CD14-positive monocyte (primary cell): ENCODE data around the gene GATAD2A. TPM values are rescaled to one million over a fixed set of nuclear protein-coding genes. Genes with fewer than 3 reads are reported as not detected.

Experiments used
- DNase-seq, 3 donors: peaks; one replicate each; pipeline ENCODE4 v3.0.0-alpha.2; 2011 to 2022
- H2AFZ ChIP-seq: 2 replicates; pipeline ENCODE4 v1.6.0; 2012; ENCODE audit warnings: mild to moderate bottlenecking, low read depth, low read length, inconsistent platforms; ENCODE audit not compliant: insufficient read depth, poor library complexity, severe bottlenecking
- H3K27ac ChIP-seq, 2 donors: 1 replicate in 1 of 2; 2 replicates in 1 of 2; pipeline ENCODE4 v1.5.1; 2012 to 2013; ENCODE audit warnings: low read length in 2 of 2, control low read depth in 1 of 2, inconsistent platforms in 1 of 2, low read depth in 1 of 2, mild to moderate bottlenecking in 1 of 2
- H3K27me3 ChIP-seq, 2 donors: one replicate each; pipeline versions ENCODE4 v1.6.0 to v1.6.1; 2011 to 2013; ENCODE audit warnings: low read length in 2 of 2; ENCODE audit not compliant: control insufficient read depth in 2 of 2, insufficient read depth in 2 of 2
- H3K36me3 ChIP-seq, 2 donors: replicated peaks in 1 of 2; 1 replicate in 1 of 2; 2 replicates in 1 of 2; pipeline versions ENCODE4 v1.5.1 to v1.6.1; 2012 to 2013; ENCODE audit warnings: low read length in 2 of 2, control low read depth in 1 of 2, inconsistent platforms in 1 of 2, mild to moderate bottlenecking in 1 of 2; ENCODE audit not compliant: insufficient read depth in 2 of 2, control insufficient read depth in 1 of 2
- H3K4me1 ChIP-seq, 2 donors: 1 replicate in 1 of 2; 2 replicates in 1 of 2; pipeline versions ENCODE4 v1.5.1 to v1.6.1; 2012 to 2013; ENCODE audit warnings: low read length in 2 of 2, control low read depth in 1 of 2, inconsistent platforms in 1 of 2, mild to moderate bottlenecking in 1 of 2, moderate library complexity in 1 of 2; ENCODE audit not compliant: insufficient read depth in 2 of 2, control insufficient read depth in 1 of 2
- H3K4me2 ChIP-seq: replicated peaks from 2 replicates; pipeline ENCODE3; 2012; ENCODE audit warnings: low read length, moderate library complexity, mild to moderate bottlenecking; ENCODE audit not compliant: poor library complexity, severe bottlenecking; ENCODE audit errors: extremely low read depth
- H3K4me3 ChIP-seq, 3 experiments: fragments of 200-600 bp in 1 of 3; sonication (generic) in 1 of 3; replicated peaks in 1 of 3; 1 replicate in 2 of 3; 2 replicates in 1 of 3; pipeline ENCODE4 v1.5.1; 2011 to 2013; ENCODE audit warnings: low read length in 3 of 3, mild to moderate bottlenecking in 3 of 3, control low read depth in 2 of 3, low read depth in 2 of 3, inconsistent platforms in 1 of 3, moderate library complexity in 1 of 3
- H3K79me2 ChIP-seq: 2 replicates; pipeline ENCODE4 v1.6.0; 2012; ENCODE audit warnings: mild to moderate bottlenecking, control low read depth, inconsistent platforms, low read length, moderate library complexity; ENCODE audit not compliant: insufficient read depth
- H3K9ac ChIP-seq: 2 replicates; pipeline ENCODE4 v1.6.0; 2017; ENCODE audit warnings: low read length, mild to moderate bottlenecking; ENCODE audit not compliant: insufficient read depth, poor library complexity, severe bottlenecking
- H3K9me3 ChIP-seq, 2 donors: replicated peaks in 1 of 2; 1 replicate in 1 of 2; 2 replicates in 1 of 2; pipeline versions ENCODE4 v1.5.1 to v1.6.1; 2012 to 2013; ENCODE audit warnings: low read length in 2 of 2, control low read depth in 1 of 2; ENCODE audit not compliant: control insufficient read depth in 1 of 2, insufficient read depth in 1 of 2
- H4K20me1 ChIP-seq: 2 replicates; pipeline ENCODE4 v1.6.0; 2012; ENCODE audit warnings: mild to moderate bottlenecking, low read length, control low read depth, moderate library complexity; ENCODE audit not compliant: insufficient read depth
- H3K27ac Mint-ChIP-seq, 7 donors: one replicate each; pipeline ENCODE4 v1.8.0; 2020; ENCODE audit warnings: mild to moderate bottlenecking in 7 of 7, mixed read lengths in 7 of 7, moderate library complexity in 6 of 7, inconsistent platforms in 2 of 7
- H3K27me3 Mint-ChIP-seq, 3 donors: one replicate each; pipeline ENCODE4 v1.8.0; 2021 to 2022; ENCODE audit warnings: low read depth in 3 of 3, mild to moderate bottlenecking in 3 of 3, mixed read lengths in 3 of 3, moderate library complexity in 3 of 3, inconsistent platforms in 1 of 3
- H3K36me3 Mint-ChIP-seq, 2 donors: one replicate each; pipeline ENCODE4 v1.8.0; 2020; ENCODE audit warnings: mixed read lengths in 2 of 2, inconsistent platforms in 1 of 2, mild to moderate bottlenecking in 1 of 2
- H3K4me1 Mint-ChIP-seq: one replicate; pipeline ENCODE4 v1.8.0; 2020; ENCODE audit warnings: mild to moderate bottlenecking, mixed read lengths
- H3K4me3 Mint-ChIP-seq, 2 donors: one replicate each; pipeline ENCODE4 v1.8.0; 2020; ENCODE audit warnings: mild to moderate bottlenecking in 2 of 2, mixed read lengths in 2 of 2, moderate library complexity in 1 of 2
- H3K9me3 Mint-ChIP-seq, 7 donors: one replicate each; pipeline ENCODE4 v1.8.0; 2020 to 2022; ENCODE audit warnings: mixed read lengths in 7 of 7, mild to moderate bottlenecking in 6 of 7, moderate library complexity in 6 of 7, inconsistent platforms in 2 of 7
- CTCF ChIP-seq: fragments of 200-600 bp; IDR thresholded peaks from one replicate; pipeline ENCODE4 v1.8.0; 2022; ENCODE audit warnings: antibody characterized with exemption, mild to moderate bottlenecking
- WGBS: methylation state at CpG from one replicate; pipeline ENCODE4 v1.1.5; 2013; ENCODE audit warnings: missing lambda C conversion rate; ENCODE audit not compliant: insufficient coverage; 5-methylcytosine and 5-hydroxymethylcytosine counted together
- intact Hi-C, 2 donors: fragments of 100-400 bp; cut with micrococcal nuclease; formaldehyde crosslinking; loops; one replicate each; pipeline versions ENCODE4 v1.15.0 to v1.15.1; 2023
- polyA plus RNA-seq, 3 donors: library from polyadenylated mRNA; depleted of rRNA in 1 of 3; unstranded in 2 of 3; stranded (reverse) in 1 of 3; fragments of 300-500 nt in 2 of 3; fragments of >200 nt in 1 of 3; fragmentation: Illumina TruSeq in 2 of 3; gene quantifications; 1 replicate in 2 of 3; 2 replicates in 1 of 3; pipeline ENCODE4 v1.2.3, GENCODE V29; 2012 to 2021

GATAD2A gene
- polyA plus RNA-seq, 3 donors = 8.0 to 35.9 (median 8.7) TPM

DNA sequence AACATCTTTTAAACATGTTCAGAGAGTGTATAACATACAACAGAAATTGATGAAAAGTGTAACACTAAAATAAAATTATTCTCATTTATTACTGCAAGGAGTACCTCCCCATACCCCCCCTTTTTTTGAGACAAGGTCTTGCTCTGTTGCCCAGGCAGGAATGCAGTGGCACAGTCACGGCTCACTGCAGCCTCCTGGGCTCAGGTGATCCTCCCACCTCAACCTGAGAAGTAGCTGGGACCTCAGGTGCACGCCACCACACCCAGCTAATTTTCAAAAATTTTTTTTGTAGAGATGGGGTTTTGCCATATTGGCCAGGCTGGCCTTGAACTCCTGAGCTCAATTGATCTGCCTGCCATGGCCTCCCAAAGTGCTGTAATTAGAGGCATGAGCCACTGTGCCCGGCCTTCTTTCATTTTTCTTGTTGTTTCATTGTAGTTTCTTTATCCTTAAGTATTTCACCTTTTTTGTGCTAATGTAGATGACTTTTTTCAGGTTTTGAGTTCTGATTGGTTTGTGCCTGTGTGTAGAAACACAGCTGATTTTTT lies 28.3 kb downstream of the GATAD2A start:
- Histone ChIP-seq H3K4me3 (no peak overlapping the region), H2AFZ (no peak overlapping the region), H3K79me2 (peaks cover 100% of the 10 kb centered on the region), H3K36me3 (peaks cover 14 to 42% of the 10 kb centered on the region in 2 donors), H3K27ac (no peak overlapping the region), H3K9ac (no peak overlapping the region), H3K27me3 (no peaks in the 10 kb centered on the region), H3K4me1 (peaks cover 3 to 4% of the 10 kb centered on the region in 2 donors), H4K20me1 (peaks cover 100% of the 10 kb centered on the region), H3K4me2 (no peak overlapping the region), H3K9me3 (no peaks in the 10 kb centered on the region)
- Mint-ChIP-seq H3K27ac (peak overlapping the region in 3 of 7 donors; percentile 32 to 60 (median 52)), H3K27me3 (peaks cover 0 to 1% (median 0%) of the 10 kb centered on the region in 3 donors), H3K9me3 (no peaks in the 10 kb centered on the region), H3K4me3 (no peak overlapping the region), H3K4me1 (peaks cover 17% of the 10 kb centered on the region), H3K36me3 (peaks cover 34 to 35% of the 10 kb centered on the region in 2 donors)
- TF ChIP-seq CTCF = no peak
- WGBS = 100% methylated on average over 1 of the region's 3 CpGs
- intact Hi-C loops = loop anchor here in 1 of 2 donors (5.0 kb wide), 1 partner anchor 44 kb away; no protein-coding TSS in a partner anchor
- no peak for DNase-seq

DNA sequence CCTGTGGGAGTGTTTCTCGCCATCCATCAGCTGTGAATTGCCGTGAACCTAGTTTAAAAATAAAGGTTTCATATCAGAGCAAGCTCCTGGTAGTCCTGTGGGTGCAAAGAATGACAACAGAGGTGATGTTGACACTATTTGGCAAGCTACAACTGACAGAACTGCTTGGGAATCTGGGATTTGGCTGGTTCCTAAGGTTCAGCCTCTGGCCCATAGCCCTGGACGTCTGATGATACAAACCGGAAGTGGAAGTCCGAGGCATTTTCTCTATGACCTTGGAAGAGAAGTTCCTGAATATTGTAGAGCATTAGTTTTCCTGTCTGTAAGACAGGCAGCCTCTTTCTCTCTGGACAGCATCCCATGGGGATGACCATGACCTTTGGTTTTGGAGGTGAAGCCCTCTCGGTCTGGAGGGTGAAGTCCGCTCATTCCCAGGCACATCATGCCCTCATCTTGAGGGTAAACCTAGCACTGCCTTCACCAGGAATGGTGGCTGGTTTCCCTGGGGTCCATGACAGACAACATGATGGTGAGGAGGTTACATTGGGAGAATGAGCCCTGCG lies 29.1 kb downstream of the GATAD2A start:
- DNase-seq = no peak
- Mint-ChIP-seq H3K27me3 (peaks cover 0 to 1% (median 0%) of the 10 kb centered on the region in 3 donors), H3K4me1 (peaks cover 13% of the 10 kb centered on the region), H3K4me3 (no peak overlapping the region), H3K9me3 (no peaks in the 10 kb centered on the region), H3K27ac (peak overlapping the region in 5 of 7 donors; percentile 27 to 82 (median 60)), H3K36me3 (peaks cover 34 to 36% of the 10 kb centered on the region in 2 donors)
- H3K4me3 ChIP-seq = no peak overlapping the region
- H4K20me1 ChIP-seq = peaks cover 100% of the 10 kb centered on the region
- TF ChIP-seq CTCF = no peak
- H3K4me1 ChIP-seq = no peaks in the 10 kb centered on the region
- 68% methylated on average over 5 of the region's 8 CpGs for WGBS
- H3K4me2 ChIP-seq = no peak overlapping the region
- peaks cover 100% of the 10 kb centered on the region for H3K79me2 ChIP-seq
- H3K36me3 ChIP-seq = peaks cover 14 to 44% of the 10 kb centered on the region in 2 donors
- no peaks in the 10 kb centered on the region for H3K9me3 ChIP-seq
- no peaks in the 10 kb centered on the region for H3K27me3 ChIP-seq
- H2AFZ ChIP-seq = no peak overlapping the region
- H3K27ac ChIP-seq = peak overlapping the region in 1 of 2 donors; percentile 38
- intact Hi-C loops = loop anchor here in 1 of 2 donors (5.0 kb wide), 1 partner anchor 43 kb away; no protein-coding TSS in a partner anchor
- no peak overlapping the region for H3K9ac ChIP-seq
